NT2/D1 (cell line): Measurements from ENCODE around the gene MSX1.

ENCODE experiments used
- SUZ12 ChIP-seq: IDR thresholded peaks from 2 replicates; pipeline ENCODE4 v1.6.1; 2011; ENCODE audit not compliant: insufficient read length, insufficient read depth; ENCODE audit errors: extremely low read depth
- YY1 ChIP-seq: IDR thresholded peaks from 2 replicates; pipeline ENCODE4 v1.6.1; 2011; ENCODE audit not compliant: insufficient read length, insufficient read depth
- ZNF274 ChIP-seq: IDR thresholded peaks from 2 replicates; pipeline ENCODE4 v1.6.1; 2011; ENCODE audit warnings: mild to moderate bottlenecking, low read depth, low read length

- no peak for TF ChIP-seq YY1
- no peak for TF ChIP-seq SUZ12
- no peak for TF ChIP-seq ZNF274
These were observed 40.3 kb upstream of the MSX1 start for GRCh38 chr4:4819213-4819606.
